ENCODE results near the gene NBAS. TPM values are rescaled to one million over a fixed set of nuclear protein-coding genes. Genes with fewer than 3 reads are reported as not detected.
A peak's percentile ranks its signal among the peaks of the same experiment; 100 is the strongest.

Gene NBAS
- total and polyA plus RNA-seq, 2 donors (not counting 1 experiment from before 2014, with no cell fraction given): 27.0 to 124 TPM

- Histone ChIP-seq H3K79me2 (ENCODE audit: control insufficient read depth, insufficient read depth, low read length) (no peaks in the 10 kb centered on the region), H3K27ac (ENCODE audit: insufficient read depth, low read length) (no peak overlapping the region), H4K20me1 (ENCODE audit: control insufficient read depth, extremely low read depth, insufficient read depth, low read length) (no peaks in the 10 kb centered on the region), H3K9me3 (ENCODE audit: control insufficient read depth, insufficient read depth, low read depth, low read length) (no peaks in the 10 kb centered on the region), H3K4me2 (ENCODE audit: extremely low read depth, insufficient read depth, low read length) (no peak overlapping the region), H3K36me3 (ENCODE audit: control insufficient read depth, insufficient read depth, low read length) (no peaks in the 10 kb centered on the region), H2AFZ (ENCODE audit: low read length) (no peak overlapping the region), H3K9ac (ENCODE audit: insufficient read depth, low read length) (no peak overlapping the region), H3K4me1 (ENCODE audit: control insufficient read depth, extremely low read depth, insufficient read depth, low read length) (no peaks in the 10 kb centered on the region), H3K27me3 (ENCODE audit: control insufficient read depth, insufficient read depth, low read length) (no peaks in the 10 kb centered on the region), H3K4me3 (replicated peaks in 1 of 4; ENCODE audit: control extremely low read depth in 1 of 4, insufficient read depth in 1 of 4, low read depth in 3 of 4, low read length in 4 of 4) (no peak overlapping the region)
- TF ChIP-seq EZH2 (IDR thresholded peaks at IDR 0.05; ENCODE audit: low read length, missing control alignments) (no peak), CTCF (conservative IDR thresholded peaks at IDR 0.05 in 1 of 2, IDR thresholded peaks at IDR 0.05 in 1 of 2; ENCODE audit: low read depth in 1 of 2, low read length in 2 of 2) (no peak)
- DNase-seq (ENCODE audit: low read depth in 2 of 2): peak; percentile 17 to 94
Observed at GRCh38 chr2:15177103-15177502, 384.0 kb downstream of the NBAS start.

- H3K4me2 ChIP-seq (ENCODE audit: extremely low read depth, insufficient read depth, low read length): no peak overlapping the region
- TF ChIP-seq EZH2 (IDR thresholded peaks at IDR 0.05; ENCODE audit: low read length, missing control alignments) (no peak), CTCF (conservative IDR thresholded peaks at IDR 0.05 in 1 of 2, IDR thresholded peaks at IDR 0.05 in 1 of 2; ENCODE audit: low read depth in 1 of 2, low read length in 2 of 2) (no peak)
Observed at GRCh38 chr2:15176604-15177003, 384.5 kb downstream of the NBAS start.

GRCh38 chr2:15174567-15174966 lies 386.6 kb downstream of the NBAS start:
- Histone ChIP-seq H3K4me2 (ENCODE audit: extremely low read depth, insufficient read depth, low read length) (no peak overlapping the region), H2AFZ (ENCODE audit: low read length) (no peak overlapping the region), H3K27ac (ENCODE audit: insufficient read depth, low read length) (no peak overlapping the region), H3K36me3 (ENCODE audit: control insufficient read depth, insufficient read depth, low read length) (no peaks in the 10 kb centered on the region), H3K4me3 (replicated peaks in 1 of 4; ENCODE audit: control extremely low read depth in 1 of 4, insufficient read depth in 1 of 4, low read depth in 3 of 4, low read length in 4 of 4) (no peak overlapping the region), H3K27me3 (ENCODE audit: control insufficient read depth, insufficient read depth, low read length) (no peaks in the 10 kb centered on the region), H3K9me3 (ENCODE audit: control insufficient read depth, insufficient read depth, low read depth, low read length) (no peaks in the 10 kb centered on the region), H3K79me2 (ENCODE audit: control insufficient read depth, insufficient read depth, low read length) (no peaks in the 10 kb centered on the region), H3K4me1 (ENCODE audit: control insufficient read depth, extremely low read depth, insufficient read depth, low read length) (peaks cover 6% of the 10 kb centered on the region), H3K9ac (ENCODE audit: insufficient read depth, low read length) (no peak overlapping the region), H4K20me1 (ENCODE audit: control insufficient read depth, extremely low read depth, insufficient read depth, low read length) (no peaks in the 10 kb centered on the region)
- no peak for DNase-seq (ENCODE audit: low read depth in 2 of 2)
- TF ChIP-seq CTCF (conservative IDR thresholded peaks at IDR 0.05 in 1 of 2, IDR thresholded peaks at IDR 0.05 in 1 of 2; ENCODE audit: low read depth in 1 of 2, low read length in 2 of 2) (no peak), EZH2 (IDR thresholded peaks at IDR 0.05; ENCODE audit: low read length, missing control alignments) (no peak)

More at GRCh38 chr2:15176604-15177003, 384.5 kb downstream of the NBAS start:
- no peaks in the 10 kb centered on the region for H3K4me1 ChIP-seq (ENCODE audit: control insufficient read depth, extremely low read depth, insufficient read depth, low read length)
- H3K27me3 ChIP-seq (ENCODE audit: control insufficient read depth, insufficient read depth, low read length): no peaks in the 10 kb centered on the region
- no peak overlapping the region for H3K9ac ChIP-seq (ENCODE audit: insufficient read depth, low read length)
- H3K27ac ChIP-seq (ENCODE audit: insufficient read depth, low read length): no peak overlapping the region
- no peaks in the 10 kb centered on the region for H4K20me1 ChIP-seq (ENCODE audit: control insufficient read depth, extremely low read depth, insufficient read depth, low read length)
- no peak overlapping the region for H3K4me3 ChIP-seq (replicated peaks in 1 of 4; ENCODE audit: control extremely low read depth in 1 of 4, insufficient read depth in 1 of 4, low read depth in 3 of 4, low read length in 4 of 4)
- DNase-seq (ENCODE audit: low read depth in 2 of 2): no peak
- H3K36me3 ChIP-seq (ENCODE audit: control insufficient read depth, insufficient read depth, low read length): no peaks in the 10 kb centered on the region
- no peaks in the 10 kb centered on the region for H3K9me3 ChIP-seq (ENCODE audit: control insufficient read depth, insufficient read depth, low read depth, low read length)
- no peaks in the 10 kb centered on the region for H3K79me2 ChIP-seq (ENCODE audit: control insufficient read depth, insufficient read depth, low read length)
- no peak overlapping the region for H2AFZ ChIP-seq (ENCODE audit: low read length)
